Activated CD4-positive, alpha-beta T cell treated with anti-CD3 and anti-CD28 coated beads, Interleukin-2, amount 50 U/mL, for 16 hours (primary cell): ENCODE measurements around the gene ZNF791.
"Not testable (repeated sequence)": the region's sequence is repeated elsewhere in the genome, so short reads cannot be mapped to it uniquely, and the experiment has no call there.

ENCODE experiments used
- DNase-seq: peaks from one replicate; pipeline ENCODE4 v3.0.0-alpha.2; 2020

The ZNF791 gene

DNA sequence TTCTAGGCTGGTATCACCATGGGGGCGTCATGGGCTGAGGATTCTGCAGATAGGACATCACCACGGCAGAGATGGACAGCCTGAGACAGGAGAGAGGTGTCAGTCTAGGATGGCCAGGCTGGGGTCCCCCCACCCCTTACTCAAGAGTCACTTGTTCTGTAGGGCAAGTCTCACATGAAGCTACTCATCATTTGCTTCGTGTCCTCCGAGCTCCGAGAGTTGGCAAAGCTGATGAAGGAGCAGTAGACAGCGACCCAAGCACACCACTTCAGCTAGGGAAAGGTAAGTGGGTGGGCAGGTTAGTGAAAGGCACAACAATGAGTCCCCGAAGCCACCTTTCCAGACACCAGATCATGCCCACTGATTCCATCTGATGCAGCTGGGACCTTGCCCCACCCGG is 57.6 kb downstream of the ZNF791 start:
- no peak for DNase-seq

- DNase-seq: peak; percentile 67
These were observed 58.2 kb downstream of the ZNF791 start for GRCh38 chr19:12668932-12669269.

- peak; percentile 76 for DNase-seq
These were observed 58.8 kb downstream of the ZNF791 start for GRCh38 chr19:12669270-12670158.

DNA sequence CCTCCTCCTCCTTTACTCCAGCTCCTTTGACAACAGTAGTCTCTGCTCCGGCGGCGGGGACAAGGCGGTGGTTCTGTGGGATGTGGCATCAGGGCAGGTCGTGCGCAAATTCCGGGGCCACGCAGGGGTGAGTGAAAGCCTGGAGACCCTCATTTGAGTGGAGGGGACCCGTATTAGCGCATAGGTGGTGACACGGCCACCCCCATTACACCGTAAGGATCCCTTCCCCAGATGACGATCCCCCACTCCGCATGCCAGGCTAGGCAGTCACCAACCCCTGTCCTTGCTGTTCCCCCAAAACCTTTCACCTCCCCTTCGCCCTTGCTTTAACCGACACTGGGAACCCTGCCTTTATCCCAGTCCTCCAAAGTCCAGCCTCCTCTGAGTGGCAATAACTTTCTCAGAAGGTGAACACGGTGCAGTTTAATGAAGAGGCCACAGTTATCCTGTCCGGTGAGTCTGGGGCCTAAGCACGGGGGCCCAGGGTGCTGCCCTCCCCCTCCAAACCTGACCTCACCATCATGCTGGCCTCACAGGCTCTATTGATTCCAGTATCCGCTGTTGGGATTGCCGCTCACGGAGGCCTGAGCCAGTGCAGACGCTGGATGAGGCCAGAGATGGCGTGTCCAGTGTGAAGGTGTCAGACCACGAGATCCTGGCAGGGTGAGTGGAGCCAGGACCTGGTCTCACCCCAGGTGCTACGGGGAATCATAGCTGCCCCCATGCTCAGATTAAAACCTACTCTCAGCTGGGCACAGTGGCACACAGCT is 59.6 kb downstream of the ZNF791 start:
- DNase-seq: no peak

DNA sequence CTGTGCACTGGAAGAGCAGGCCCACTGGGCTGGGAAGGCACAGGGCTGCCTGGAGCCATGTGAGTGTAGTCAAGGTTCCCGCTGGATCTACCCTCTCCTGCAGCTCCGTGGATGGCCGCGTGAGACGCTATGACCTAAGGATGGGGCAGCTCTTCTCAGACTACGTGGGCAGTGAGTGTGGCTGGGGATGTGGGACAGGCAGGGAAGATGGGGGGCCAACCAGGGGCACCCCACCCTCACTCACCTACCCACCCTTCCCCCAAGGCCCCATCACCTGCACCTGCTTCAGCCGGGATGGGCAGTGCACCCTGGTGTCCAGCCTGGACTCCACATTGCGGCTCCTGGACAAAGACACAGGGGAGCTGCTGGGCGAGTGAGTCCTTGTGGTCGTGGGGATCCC is 62.0 kb downstream of the ZNF791 start:
- no peak for DNase-seq

DNA sequence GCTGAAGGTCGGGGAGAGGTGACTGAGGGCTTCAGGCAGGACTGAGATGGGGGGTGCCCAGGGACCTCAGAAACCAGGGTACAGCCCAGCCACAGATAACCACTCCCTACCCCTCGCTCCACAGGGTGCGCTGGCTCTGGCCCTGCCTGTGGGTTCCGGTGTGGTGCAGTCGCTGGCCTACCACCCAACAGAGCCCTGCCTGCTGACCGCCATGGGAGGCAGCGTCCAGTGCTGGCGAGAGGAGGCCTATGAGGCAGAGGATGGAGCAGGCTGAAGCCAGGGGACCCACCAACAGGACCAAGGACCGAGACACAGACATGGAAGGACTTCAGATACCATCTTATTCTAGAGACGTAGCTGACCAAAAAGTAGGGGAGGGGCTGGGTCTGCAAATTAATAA is 64.7 kb downstream of the ZNF791 start:
- DNase-seq: no peak

- DNase-seq: no peak
These were observed 65.2 kb downstream of the ZNF791 start for GRCh38 chr19:12675940-12676339.

DNA sequence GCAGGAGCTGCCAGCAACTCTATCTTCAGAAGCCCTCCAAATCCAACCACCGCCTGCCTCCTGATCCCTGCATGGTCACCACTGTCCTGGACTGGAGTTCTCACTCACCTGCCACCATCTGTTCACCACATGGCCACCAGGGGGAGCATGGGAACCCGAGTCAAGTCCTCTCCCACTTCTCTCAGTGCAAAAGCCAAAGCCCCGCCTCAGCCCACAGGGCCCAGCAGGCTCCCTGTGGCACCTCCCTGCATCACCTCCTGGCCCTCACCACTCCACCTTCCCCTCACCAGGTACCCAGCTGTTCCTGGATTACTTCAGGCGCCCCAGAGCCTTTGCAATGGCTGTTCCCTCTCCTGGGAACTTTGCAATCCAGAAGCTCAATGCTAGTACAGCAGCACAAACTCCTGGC is 65.7 kb downstream of the ZNF791 start:
- DNase-seq: peak; percentile 89

GRCh38 chr19:12676928-12677327 is 66.2 kb downstream of the ZNF791 start:
- no peak for DNase-seq

DNA sequence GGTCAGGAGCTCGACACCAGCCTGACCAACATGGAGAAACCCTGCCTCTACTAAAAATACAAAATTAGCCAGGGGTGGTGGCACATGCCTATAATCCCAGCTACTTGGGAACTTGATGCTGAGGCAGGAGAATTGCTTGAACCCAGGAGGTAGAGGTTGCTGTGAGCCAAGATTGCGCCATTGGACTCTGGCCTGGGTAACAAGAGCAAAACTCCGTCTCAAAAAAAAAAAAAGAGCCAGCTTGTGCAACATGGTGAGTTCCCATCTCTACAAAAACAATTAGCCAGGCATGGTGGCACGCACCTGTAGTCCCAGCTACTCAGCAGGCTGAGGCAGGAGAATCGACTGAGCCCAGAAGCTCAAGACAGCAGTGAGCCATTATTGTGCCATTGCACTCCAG is 67.3 kb downstream of the ZNF791 start:
- not testable (repeated sequence) for DNase-seq

GRCh38 chr19:12680034-12680433 is 69.3 kb downstream of the ZNF791 start:
- no peak for DNase-seq

- peak; percentile 96 for DNase-seq
These were observed 70.6 kb downstream of the ZNF791 start, which contains the start of gene DHPS for GRCh38 chr19:12681074-12681987. TSS of gene DHPS (minus strand) at chr19:12681880. CDS start at chr19:12681766, 114 bp downstream.
